Measurements from ENCODE around the gene CFAP99. TPM values are rescaled to one million over a fixed set of nuclear protein-coding genes. Genes with fewer than 3 reads are reported as not detected.

Gene CFAP99
- total RNA-seq, 1 experiment from 2014 or later, result 0.33 TPM

GRCh38 chr4:2383760-2384159 lies 35.0 kb upstream of the CFAP99 start:
- Histone ChIP-seq H3K9me3 (ENCODE audit: control insufficient read depth, insufficient read depth, low read depth, low read length) (no peaks in the 10 kb centered on the region), H3K4me3 (ENCODE audit: low read depth in 2 of 2, low read length in 2 of 2) (no peak overlapping the region), H3K27ac (ENCODE audit: low read length) (no peak overlapping the region), H3K4me1 (ENCODE audit: control insufficient read depth, insufficient read depth, low read length) (no peaks in the 10 kb centered on the region), H3K27me3 (ENCODE audit: control insufficient read depth, insufficient read depth, low read length) (no peaks in the 10 kb centered on the region), H3K36me3 (ENCODE audit: control insufficient read depth, insufficient read depth, low read length) (no peaks in the 10 kb centered on the region)
- intact Hi-C loops (cut with micrococcal nuclease; ENCODE audit: unreplicated experiment), result no loop called here
- no peak for DNase-seq (ENCODE audit: low read depth, low spot score)
- no peak for TF ChIP-seq REST (IDR thresholded peaks at IDR 0.05; ENCODE audit: insufficient read depth in 1 of 2, low read depth in 2 of 2, low read length in 1 of 2)
- no peak for TF ChIP-seq SIN3A (IDR thresholded peaks at IDR 0.05; ENCODE audit: borderline replicate concordance, insufficient read depth, low read depth, low read length)
- no peak for TF ChIP-seq TCF7L2 (IDR thresholded peaks at IDR 0.05; ENCODE audit: low read depth, low read length)
- no peak for TF ChIP-seq CTCF (IDR thresholded peaks at IDR 0.05)
- no peak for TF ChIP-seq POLR2AphosphoS5 (IDR thresholded peaks at IDR 0.05; ENCODE audit: low read depth, low read length)
- ChIA-PET POLR2A (no interaction called here), CTCF (no interaction called here)
- no peak for ATAC-seq
- no TSS peak for BruUV-seq (replicated peaks)
- in situ Hi-C loops (cut with HindIII; ENCODE audit: low pct_unique_long_range_greater_than_20kb, low sequenced_read_pairs), result no loop called here

GRCh38 chr4:2384245-2384644 lies 34.5 kb upstream of the CFAP99 start:
- TF ChIP-seq TCF7L2 (IDR thresholded peaks at IDR 0.05; ENCODE audit: low read depth, low read length), result no peak
- TF ChIP-seq CTCF (IDR thresholded peaks at IDR 0.05), result no peak
- TF ChIP-seq POLR2AphosphoS5 (IDR thresholded peaks at IDR 0.05; ENCODE audit: low read depth, low read length), result no peak
- no peak for TF ChIP-seq REST (IDR thresholded peaks at IDR 0.05; ENCODE audit: insufficient read depth in 1 of 2, low read depth in 2 of 2, low read length in 1 of 2)
- TF ChIP-seq SIN3A (IDR thresholded peaks at IDR 0.05; ENCODE audit: borderline replicate concordance, insufficient read depth, low read depth, low read length), result no peak
- Histone ChIP-seq H3K4me3 (ENCODE audit: low read depth in 2 of 2, low read length in 2 of 2) (no peak overlapping the region), H3K4me1 (ENCODE audit: control insufficient read depth, insufficient read depth, low read length) (no peaks in the 10 kb centered on the region), H3K27ac (ENCODE audit: low read length) (no peak overlapping the region), H3K27me3 (ENCODE audit: control insufficient read depth, insufficient read depth, low read length) (no peaks in the 10 kb centered on the region), H3K9me3 (ENCODE audit: control insufficient read depth, insufficient read depth, low read depth, low read length) (no peaks in the 10 kb centered on the region), H3K36me3 (ENCODE audit: control insufficient read depth, insufficient read depth, low read length) (no peaks in the 10 kb centered on the region)
- CTCF ChIA-PET, result no interaction called here
- BruUV-seq (replicated peaks), result no TSS peak
- POLR2A ChIA-PET, result no interaction called here
- DNase-seq (ENCODE audit: low read depth, low spot score), result no peak
- in situ Hi-C loops (cut with HindIII; ENCODE audit: low pct_unique_long_range_greater_than_20kb, low sequenced_read_pairs), result no loop called here
- no peak for ATAC-seq
- intact Hi-C loops (cut with micrococcal nuclease; ENCODE audit: unreplicated experiment), result no loop called here

Measured in Panc1 (cell line).